Lower leg skin (tissue), 3 donors: Measurements from ENCODE around the gene DHX32.
"Not testable (repeated sequence)": the region's sequence is repeated elsewhere in the genome, so short reads cannot be mapped to it uniquely, and the experiment has no call there.

Source experiments
- POLR2A ChIP-seq, 2 donors: fragments of 450-650 bp; IDR thresholded peaks; one replicate each; pipeline ENCODE4 v1.6.1; 2016 to 2017; ENCODE audit warnings: antibody characterized with exemption in 2 of 2, mild to moderate bottlenecking in 1 of 2, moderate library complexity in 1 of 2
- TF ChIP-seq, protein P1 (sequence below), 3 donors: fragments of 450-650 bp; IDR thresholded peaks; one replicate each; pipeline ENCODE4 v1.5.1; 2016; ENCODE audit warnings: antibody characterized with exemption in 3 of 3, mild to moderate bottlenecking in 3 of 3, moderate library complexity in 2 of 3

DNA sequence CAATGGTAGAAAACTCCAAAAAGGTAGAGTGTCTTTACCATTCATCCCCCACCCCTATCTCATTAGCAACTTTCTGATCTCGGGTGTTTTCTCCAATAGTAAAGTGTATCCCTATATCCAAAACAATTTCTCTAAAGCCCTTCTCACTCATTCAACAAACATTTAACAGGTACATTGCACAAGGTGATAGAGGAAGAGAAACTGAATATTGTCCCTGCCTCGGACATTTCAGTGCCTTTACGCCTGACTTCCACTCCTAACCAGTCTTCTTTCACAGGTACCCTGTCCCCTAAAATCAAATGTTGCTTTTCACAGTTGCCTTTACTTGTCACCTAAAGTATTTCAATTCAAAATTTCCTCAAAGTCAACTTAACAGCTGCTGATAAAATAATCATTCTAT, 13.1 kb upstream of the DHX32 start:
- TF ChIP-seq POLR2A (IDR thresholded peaks at IDR 0.05) = not testable (repeated sequence)
- TF ChIP-seq, protein P1, sequence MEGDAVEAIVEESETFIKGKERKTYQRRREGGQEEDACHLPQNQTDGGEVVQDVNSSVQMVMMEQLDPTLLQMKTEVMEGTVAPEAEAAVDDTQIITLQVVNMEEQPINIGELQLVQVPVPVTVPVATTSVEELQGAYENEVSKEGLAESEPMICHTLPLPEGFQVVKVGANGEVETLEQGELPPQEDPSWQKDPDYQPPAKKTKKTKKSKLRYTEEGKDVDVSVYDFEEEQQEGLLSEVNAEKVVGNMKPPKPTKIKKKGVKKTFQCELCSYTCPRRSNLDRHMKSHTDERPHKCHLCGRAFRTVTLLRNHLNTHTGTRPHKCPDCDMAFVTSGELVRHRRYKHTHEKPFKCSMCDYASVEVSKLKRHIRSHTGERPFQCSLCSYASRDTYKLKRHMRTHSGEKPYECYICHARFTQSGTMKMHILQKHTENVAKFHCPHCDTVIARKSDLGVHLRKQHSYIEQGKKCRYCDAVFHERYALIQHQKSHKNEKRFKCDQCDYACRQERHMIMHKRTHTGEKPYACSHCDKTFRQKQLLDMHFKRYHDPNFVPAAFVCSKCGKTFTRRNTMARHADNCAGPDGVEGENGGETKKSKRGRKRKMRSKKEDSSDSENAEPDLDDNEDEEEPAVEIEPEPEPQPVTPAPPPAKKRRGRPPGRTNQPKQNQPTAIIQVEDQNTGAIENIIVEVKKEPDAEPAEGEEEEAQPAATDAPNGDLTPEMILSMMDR (IDR thresholded peaks at IDR 0.05) = not testable (repeated sequence)
